ENCODE results near the gene GTF3C1. TPM values are rescaled to one million over a fixed set of nuclear protein-coding genes. Genes with fewer than 3 reads are reported as not detected.

The GTF3C1 gene
- total and polyA plus RNA-seq, 4 donors = 15.3 to 28.0 (median 22.2) TPM

DNA sequence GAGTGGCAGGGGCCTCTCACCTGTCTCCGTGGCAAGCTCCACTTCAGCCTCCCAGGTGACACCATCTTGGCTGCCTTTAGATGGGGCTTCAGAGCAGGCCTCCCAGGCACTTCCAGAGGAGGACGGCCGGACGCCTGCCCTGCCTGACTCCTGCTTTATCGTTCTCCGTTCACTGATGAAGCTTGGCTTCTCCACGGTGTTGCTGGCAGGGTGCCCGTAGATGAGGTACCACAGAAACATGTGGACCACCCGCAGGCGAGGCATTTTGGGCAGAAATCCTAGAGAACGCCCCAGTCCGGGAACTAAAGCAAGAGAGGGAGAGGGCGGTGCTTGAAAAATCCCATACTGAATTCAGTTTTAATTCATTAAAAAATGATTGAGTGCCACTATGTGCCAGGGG is 54.5 kb downstream of the GTF3C1 start:
- Histone ChIP-seq H3K27ac (ENCODE audit: low read depth in 1 of 2, low read length in 2 of 2) (no peak overlapping the region), H3K36me3 (ENCODE audit: control insufficient read depth in 4 of 4, insufficient read depth in 3 of 4, low read depth in 1 of 4, low read length in 3 of 4) (peaks cover 17 to 91% (median 60%) of the 10 kb centered on the region in 4 donors), H3K9ac (ENCODE audit: low read depth in 1 of 2, low read length in 2 of 2) (no peak overlapping the region), H3K9me3 (ENCODE audit: control insufficient read depth in 4 of 4, low read length in 3 of 4) (no peaks in the 10 kb centered on the region), H3K4me3 (ENCODE audit: low read depth in 1 of 3, low read length in 3 of 3) (no peak overlapping the region), H3K27me3 (ENCODE audit: control insufficient read depth in 4 of 4, insufficient read depth in 4 of 4, low read length in 3 of 4) (no peaks in the 10 kb centered on the region), H3K4me1 (ENCODE audit: control insufficient read depth in 4 of 4, insufficient read depth in 4 of 4, low read length in 3 of 4) (no peaks in the 10 kb centered on the region)
- no peak for DNase-seq (ENCODE audit: low spot score)
- WGBS = 96% methylated on average over 13 of the region's 13 CpGs
- TF ChIP-seq, protein P1, sequence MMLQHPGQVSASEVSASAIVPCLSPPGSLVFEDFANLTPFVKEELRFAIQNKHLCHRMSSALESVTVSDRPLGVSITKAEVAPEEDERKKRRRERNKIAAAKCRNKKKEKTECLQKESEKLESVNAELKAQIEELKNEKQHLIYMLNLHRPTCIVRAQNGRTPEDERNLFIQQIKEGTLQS (IDR thresholded peaks at IDR 0.05) = no peak
- TF ChIP-seq EGR1 (IDR thresholded peaks at IDR 0.05; ENCODE audit: low read depth in 2 of 2) = no peak
- TF ChIP-seq, protein P2, sequence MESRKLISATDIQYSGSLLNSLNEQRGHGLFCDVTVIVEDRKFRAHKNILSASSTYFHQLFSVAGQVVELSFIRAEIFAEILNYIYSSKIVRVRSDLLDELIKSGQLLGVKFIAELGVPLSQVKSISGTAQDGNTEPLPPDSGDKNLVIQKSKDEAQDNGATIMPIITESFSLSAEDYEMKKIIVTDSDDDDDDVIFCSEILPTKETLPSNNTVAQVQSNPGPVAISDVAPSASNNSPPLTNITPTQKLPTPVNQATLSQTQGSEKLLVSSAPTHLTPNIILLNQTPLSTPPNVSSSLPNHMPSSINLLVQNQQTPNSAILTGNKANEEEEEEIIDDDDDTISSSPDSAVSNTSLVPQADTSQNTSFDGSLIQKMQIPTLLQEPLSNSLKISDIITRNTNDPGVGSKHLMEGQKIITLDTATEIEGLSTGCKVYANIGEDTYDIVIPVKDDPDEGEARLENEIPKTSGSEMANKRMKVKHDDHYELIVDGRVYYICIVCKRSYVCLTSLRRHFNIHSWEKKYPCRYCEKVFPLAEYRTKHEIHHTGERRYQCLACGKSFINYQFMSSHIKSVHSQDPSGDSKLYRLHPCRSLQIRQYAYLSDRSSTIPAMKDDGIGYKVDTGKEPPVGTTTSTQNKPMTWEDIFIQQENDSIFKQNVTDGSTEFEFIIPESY (IDR thresholded peaks at IDR 0.05) = no peak
- TF ChIP-seq SP1 (IDR thresholded peaks at IDR 0.05) = no peak
- no peak for TF ChIP-seq TAF1 (conservative IDR thresholded peaks at IDR 0.05)
- TF ChIP-seq FOXA2 (IDR thresholded peaks at IDR 0.05) = no peak

DNA sequence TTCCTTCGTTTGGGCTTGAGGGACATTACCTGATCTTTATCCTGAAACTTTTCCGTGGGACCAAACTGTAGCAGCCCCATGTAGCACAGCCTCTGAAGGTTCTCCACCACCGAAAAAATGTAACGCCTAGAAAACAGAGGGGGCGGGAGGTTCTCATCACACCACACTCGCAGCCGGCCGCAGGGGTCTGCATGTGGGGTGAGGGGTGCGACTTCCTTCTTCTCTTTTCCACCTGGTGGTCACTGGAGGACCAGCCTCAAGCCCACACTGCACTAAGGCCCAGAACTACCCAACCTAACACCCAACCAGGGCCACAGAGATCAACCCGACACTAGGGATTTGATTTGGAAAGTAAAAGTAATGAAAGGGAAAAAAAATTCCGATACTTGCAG is 57.1 kb downstream of the GTF3C1 start:
- H3K27ac ChIP-seq (ENCODE audit: low read depth in 1 of 2, low read length in 2 of 2) = no peak overlapping the region
- DNase-seq (ENCODE audit: low spot score) = no peak
- no peak overlapping the region for H3K9ac ChIP-seq (ENCODE audit: low read depth in 1 of 2, low read length in 2 of 2)
- no peaks in the 10 kb centered on the region for H3K9me3 ChIP-seq (ENCODE audit: control insufficient read depth in 4 of 4, low read length in 3 of 4)
- TF ChIP-seq NR2F2 (IDR thresholded peaks at IDR 0.05) (no peak), EGR1 (IDR thresholded peaks at IDR 0.05; ENCODE audit: low read depth in 2 of 2) (no peak), TAF1 (conservative IDR thresholded peaks at IDR 0.05) (no peak), JUND (IDR thresholded peaks at IDR 0.05) (no peak), FOXA2 (IDR thresholded peaks at IDR 0.05) (no peak), RXRA (IDR thresholded peaks at IDR 0.05) (no peak), GABPA (IDR thresholded peaks at IDR 0.05 in 1 of 2, conservative IDR thresholded peaks at IDR 0.05 in 1 of 2) (no peak)
- TF ChIP-seq, protein P3, sequence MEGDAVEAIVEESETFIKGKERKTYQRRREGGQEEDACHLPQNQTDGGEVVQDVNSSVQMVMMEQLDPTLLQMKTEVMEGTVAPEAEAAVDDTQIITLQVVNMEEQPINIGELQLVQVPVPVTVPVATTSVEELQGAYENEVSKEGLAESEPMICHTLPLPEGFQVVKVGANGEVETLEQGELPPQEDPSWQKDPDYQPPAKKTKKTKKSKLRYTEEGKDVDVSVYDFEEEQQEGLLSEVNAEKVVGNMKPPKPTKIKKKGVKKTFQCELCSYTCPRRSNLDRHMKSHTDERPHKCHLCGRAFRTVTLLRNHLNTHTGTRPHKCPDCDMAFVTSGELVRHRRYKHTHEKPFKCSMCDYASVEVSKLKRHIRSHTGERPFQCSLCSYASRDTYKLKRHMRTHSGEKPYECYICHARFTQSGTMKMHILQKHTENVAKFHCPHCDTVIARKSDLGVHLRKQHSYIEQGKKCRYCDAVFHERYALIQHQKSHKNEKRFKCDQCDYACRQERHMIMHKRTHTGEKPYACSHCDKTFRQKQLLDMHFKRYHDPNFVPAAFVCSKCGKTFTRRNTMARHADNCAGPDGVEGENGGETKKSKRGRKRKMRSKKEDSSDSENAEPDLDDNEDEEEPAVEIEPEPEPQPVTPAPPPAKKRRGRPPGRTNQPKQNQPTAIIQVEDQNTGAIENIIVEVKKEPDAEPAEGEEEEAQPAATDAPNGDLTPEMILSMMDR (IDR thresholded peaks at IDR 0.05; ENCODE audit: low read depth, low read length, missing input control) = no peak
- TF ChIP-seq, protein P4, sequence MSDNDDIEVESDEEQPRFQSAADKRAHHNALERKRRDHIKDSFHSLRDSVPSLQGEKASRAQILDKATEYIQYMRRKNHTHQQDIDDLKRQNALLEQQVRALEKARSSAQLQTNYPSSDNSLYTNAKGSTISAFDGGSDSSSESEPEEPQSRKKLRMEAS (IDR thresholded peaks at IDR 0.05) = no peak
- H3K36me3 ChIP-seq (ENCODE audit: control insufficient read depth in 4 of 4, insufficient read depth in 3 of 4, low read depth in 1 of 4, low read length in 3 of 4) = peaks cover 20 to 92% (median 56%) of the 10 kb centered on the region in 4 donors
- no peaks in the 10 kb centered on the region for H3K27me3 ChIP-seq (ENCODE audit: control insufficient read depth in 4 of 4, insufficient read depth in 4 of 4, low read length in 3 of 4)
- WGBS = 87% methylated on average over 11 of the region's 11 CpGs
- H3K4me3 ChIP-seq (ENCODE audit: low read depth in 1 of 3, low read length in 3 of 3) = no peak overlapping the region
- no peaks in the 10 kb centered on the region for H3K4me1 ChIP-seq (ENCODE audit: control insufficient read depth in 4 of 4, insufficient read depth in 4 of 4, low read length in 3 of 4)

DNA sequence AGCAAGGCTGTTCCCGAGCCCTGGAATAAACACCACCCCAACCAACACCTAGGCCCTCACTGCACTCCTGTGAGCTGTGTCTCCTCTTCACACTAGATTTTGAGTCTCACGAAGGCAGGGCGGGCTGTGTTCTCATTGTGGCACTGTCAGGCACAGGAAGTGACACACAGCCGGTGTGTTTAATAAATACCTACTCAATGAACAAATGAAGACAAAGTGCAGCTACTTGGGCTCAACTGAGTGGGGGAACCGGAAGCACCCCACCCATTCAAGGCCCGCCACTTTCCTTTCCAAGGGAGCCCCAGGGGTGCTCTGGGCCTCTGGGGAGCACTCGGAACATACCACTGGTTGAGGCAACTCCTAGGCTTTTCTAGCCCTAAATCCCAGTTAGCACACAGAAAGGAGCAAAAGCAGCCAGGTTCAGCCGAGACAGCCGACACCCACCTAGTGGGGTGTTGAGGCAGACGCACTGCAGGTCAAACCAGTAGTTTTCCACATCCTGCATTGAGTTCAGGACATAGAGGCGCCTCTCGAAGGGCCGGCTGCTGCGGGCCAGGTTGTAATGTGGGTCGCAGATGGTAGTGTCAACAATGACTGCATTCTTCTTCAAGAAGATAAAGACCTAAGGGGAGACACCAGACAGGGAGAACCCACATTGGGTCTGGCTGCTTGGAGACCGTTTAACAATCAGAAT is 57.7 kb downstream of the GTF3C1 start:
- no peak overlapping the region for H3K4me3 ChIP-seq (ENCODE audit: low read depth in 1 of 3, low read length in 3 of 3)
- peaks cover 19 to 90% (median 53%) of the 10 kb centered on the region in 4 donors for H3K36me3 ChIP-seq (ENCODE audit: control insufficient read depth in 4 of 4, insufficient read depth in 3 of 4, low read depth in 1 of 4, low read length in 3 of 4)
- no peak overlapping the region for H3K27ac ChIP-seq (ENCODE audit: low read depth in 1 of 2, low read length in 2 of 2)
- H3K4me1 ChIP-seq (ENCODE audit: control insufficient read depth in 4 of 4, insufficient read depth in 4 of 4, low read length in 3 of 4) = no peaks in the 10 kb centered on the region
- DNase-seq (ENCODE audit: low spot score) = no peak
- no peak overlapping the region for H3K9ac ChIP-seq (ENCODE audit: low read depth in 1 of 2, low read length in 2 of 2)
- H3K27me3 ChIP-seq (ENCODE audit: control insufficient read depth in 4 of 4, insufficient read depth in 4 of 4, low read length in 3 of 4) = no peaks in the 10 kb centered on the region
- 90% methylated on average over 16 of the region's 16 CpGs for whole genome bisulfite sequencing
- no peaks in the 10 kb centered on the region for H3K9me3 ChIP-seq (ENCODE audit: control insufficient read depth in 4 of 4, low read length in 3 of 4)
- TF ChIP-seq YY1 (IDR thresholded peaks at IDR 0.05) (no peak), FOXA1 (IDR thresholded peaks at IDR 0.05) (no peak), RXRA (IDR thresholded peaks at IDR 0.05) (no peak), GABPA (IDR thresholded peaks at IDR 0.05 in 1 of 2, conservative IDR thresholded peaks at IDR 0.05 in 1 of 2) (no peak), EGR1 (IDR thresholded peaks at IDR 0.05; ENCODE audit: low read depth in 2 of 2) (no peak), NR2F2 (IDR thresholded peaks at IDR 0.05) (no peak), RAD21 (IDR thresholded peaks at IDR 0.05) (no peak)
- TF ChIP-seq, protein P5, sequence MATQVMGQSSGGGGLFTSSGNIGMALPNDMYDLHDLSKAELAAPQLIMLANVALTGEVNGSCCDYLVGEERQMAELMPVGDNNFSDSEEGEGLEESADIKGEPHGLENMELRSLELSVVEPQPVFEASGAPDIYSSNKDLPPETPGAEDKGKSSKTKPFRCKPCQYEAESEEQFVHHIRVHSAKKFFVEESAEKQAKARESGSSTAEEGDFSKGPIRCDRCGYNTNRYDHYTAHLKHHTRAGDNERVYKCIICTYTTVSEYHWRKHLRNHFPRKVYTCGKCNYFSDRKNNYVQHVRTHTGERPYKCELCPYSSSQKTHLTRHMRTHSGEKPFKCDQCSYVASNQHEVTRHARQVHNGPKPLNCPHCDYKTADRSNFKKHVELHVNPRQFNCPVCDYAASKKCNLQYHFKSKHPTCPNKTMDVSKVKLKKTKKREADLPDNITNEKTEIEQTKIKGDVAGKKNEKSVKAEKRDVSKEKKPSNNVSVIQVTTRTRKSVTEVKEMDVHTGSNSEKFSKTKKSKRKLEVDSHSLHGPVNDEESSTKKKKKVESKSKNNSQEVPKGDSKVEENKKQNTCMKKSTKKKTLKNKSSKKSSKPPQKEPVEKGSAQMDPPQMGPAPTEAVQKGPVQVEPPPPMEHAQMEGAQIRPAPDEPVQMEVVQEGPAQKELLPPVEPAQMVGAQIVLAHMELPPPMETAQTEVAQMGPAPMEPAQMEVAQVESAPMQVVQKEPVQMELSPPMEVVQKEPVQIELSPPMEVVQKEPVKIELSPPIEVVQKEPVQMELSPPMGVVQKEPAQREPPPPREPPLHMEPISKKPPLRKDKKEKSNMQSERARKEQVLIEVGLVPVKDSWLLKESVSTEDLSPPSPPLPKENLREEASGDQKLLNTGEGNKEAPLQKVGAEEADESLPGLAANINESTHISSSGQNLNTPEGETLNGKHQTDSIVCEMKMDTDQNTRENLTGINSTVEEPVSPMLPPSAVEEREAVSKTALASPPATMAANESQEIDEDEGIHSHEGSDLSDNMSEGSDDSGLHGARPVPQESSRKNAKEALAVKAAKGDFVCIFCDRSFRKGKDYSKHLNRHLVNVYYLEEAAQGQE (IDR thresholded peaks at IDR 0.05) = no peak
- TF ChIP-seq, protein P4 (IDR thresholded peaks at IDR 0.05) = no peak
- TF ChIP-seq, protein P2 (IDR thresholded peaks at IDR 0.05) = no peak

Measured in liver (tissue), 9 donors.